HG03045 (cell line): ENCODE results near the gene TNS2.

ENCODE experiments used
- ATAC-seq: cut with Tn5 transposase; IDR thresholded peaks from one replicate; pipeline ENCODE4 v1.9.1; 2021; ENCODE audit warnings: mild to moderate bottlenecking, moderate library complexity; ENCODE audit not compliant: unreplicated experiment

Gene TNS2

DNA sequence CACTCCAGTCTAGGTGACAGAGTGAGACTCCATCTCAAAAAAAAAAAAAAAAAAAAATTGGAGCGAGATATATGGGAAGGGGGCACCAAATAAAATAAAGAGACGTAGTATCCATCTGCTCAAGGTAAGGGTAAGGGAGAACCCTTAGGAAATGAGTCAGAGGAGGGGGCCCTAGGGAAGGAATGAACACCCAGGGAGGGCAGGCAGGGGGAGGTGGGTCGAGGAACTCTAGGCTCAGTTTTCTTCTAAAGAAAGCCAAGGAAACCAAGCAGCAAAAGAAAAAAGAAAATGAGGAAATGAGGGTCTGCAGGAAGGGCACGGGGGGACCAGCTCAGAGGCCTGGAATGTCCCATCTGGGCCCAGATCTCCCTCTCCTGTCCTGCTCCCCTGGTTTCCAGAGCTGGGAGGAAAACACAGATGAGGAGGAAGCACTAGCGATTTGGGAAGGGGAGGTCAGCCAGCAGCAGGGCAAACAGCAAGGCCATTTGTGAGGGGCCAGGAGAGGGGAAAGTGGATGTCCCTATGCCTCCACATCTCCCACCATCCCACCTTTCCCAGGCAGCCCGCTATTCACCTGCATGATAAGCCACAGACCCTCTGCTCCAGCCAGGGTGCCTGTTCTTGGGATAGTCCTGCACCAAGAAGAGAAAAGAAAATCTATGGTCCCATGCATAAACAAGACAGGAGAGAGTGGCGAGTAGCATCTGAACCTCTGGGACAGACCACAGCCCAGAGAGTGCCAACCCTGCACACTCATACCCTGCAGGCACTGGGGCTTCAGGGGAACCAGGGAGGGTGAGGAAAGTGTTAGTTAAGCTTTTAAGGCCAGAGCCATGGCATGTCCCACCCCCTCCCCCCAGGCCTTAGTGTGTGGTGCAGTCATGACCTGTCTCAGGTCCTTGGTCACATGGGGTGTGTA, 17.5 kb downstream of the TNS2 start:
- ATAC-seq: no peak

DNA sequence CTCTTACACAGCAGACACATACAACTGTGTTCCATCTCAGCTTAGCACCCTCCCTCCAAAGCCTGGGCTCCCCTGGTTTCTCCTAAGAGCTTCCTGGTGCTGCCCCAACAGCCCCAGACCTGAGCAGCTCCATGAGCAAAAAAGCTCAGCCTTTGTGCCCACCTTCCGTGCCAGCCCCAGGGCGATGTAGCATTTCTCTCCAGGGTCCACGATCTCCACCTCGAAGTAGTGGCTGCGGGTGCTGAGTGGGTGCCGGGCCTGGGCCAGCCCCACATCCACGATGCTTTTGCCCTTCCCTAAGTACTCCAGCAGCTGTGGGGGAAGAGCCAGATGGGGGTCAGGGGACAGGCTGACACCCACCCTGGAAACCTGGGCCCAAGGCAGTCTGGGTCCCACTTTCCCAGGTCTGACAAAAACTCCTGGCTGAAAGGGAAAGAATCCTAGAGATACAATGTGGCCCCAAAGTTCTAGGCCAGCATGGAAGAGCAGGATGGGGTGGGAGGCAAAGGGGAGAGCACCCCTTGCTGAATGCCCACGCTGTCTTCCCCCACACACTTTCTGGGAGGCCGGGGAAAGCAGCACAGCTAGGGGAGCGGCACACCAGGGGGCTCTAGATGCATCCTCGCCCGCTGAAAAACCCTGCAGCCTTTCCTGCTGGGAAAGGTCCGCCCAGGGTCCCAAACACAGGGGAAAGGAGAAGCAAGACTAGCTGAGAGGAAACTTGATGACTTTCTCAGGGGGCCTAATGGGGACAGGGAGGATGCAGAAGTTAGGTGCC, 18.3 kb downstream of the TNS2 start:
- no peak for ATAC-seq

DNA sequence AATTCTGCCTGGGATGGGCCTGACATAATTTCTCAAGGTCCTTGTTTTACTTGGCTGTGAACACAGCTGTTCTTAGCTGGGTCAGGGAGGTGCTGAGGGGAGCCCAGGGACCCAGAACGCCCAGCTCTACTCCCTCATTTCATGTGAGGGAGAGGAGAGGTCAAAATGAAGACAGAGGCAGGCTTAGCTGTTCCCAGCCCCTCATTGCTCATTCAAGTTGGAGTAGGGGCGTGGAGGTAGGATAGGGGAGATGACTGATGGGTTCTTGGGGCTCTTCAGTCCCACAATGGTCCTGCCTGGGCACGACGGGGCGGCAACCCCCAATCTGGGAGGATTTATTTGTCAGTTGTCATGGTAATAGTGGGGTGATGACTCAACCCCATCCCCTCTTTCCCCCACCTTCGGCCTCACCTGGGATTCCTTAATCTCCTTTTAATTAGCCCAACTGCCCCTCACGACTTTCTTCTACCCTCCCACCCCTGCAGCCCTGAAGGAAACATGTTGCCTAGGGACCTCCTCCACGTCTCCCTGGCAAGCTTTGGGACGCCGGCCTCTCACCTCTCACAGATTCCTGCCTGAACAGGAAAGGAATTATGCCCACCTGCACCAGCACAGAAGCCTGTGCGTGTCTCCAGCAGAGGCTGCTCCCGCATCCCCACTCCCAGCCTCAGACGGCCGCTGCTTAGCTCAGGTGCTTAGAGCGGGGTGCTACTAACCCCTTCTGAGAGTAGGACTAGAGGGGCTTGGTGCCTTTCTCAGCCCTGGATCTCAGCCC, 19.1 kb downstream of the TNS2 start:
- no peak for ATAC-seq

DNA sequence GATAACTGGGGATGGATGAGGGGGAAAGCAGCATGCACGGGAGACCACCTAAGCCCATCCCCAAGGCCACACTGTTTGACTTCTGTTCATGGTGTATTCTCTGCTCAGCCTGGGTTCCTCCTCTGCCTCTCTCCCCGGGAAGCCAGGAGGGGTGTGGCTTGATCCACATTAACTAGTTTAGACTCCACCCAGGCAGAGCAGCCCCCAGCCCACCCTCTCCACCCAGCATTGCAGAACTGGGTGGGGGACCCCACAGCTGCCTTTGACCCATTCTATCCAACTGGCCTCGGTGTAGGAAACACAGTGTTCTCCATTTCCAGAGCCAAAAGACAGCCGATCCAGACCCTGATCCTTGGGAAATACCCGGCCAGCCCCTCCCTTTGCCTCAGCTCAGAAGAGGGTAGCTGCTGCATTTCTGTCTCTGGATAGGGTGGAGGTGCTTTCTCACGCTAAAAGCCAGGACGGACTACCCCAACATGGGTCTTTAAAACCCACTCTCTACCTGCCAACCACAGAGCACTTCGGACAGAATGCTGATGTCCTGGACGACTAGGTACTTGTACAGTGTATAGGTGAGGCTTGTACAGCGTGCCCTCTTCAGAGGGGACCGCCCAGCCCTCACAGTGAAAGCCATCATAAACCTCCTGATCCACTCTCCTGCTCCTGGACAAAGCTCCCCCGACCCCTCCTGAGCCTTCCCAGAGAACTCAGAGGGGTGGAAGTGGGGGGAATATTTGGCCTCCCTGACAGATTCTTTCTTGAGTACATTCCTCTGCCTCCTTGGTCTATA, 20.0 kb downstream of the TNS2 start:
- ATAC-seq: no peak

DNA sequence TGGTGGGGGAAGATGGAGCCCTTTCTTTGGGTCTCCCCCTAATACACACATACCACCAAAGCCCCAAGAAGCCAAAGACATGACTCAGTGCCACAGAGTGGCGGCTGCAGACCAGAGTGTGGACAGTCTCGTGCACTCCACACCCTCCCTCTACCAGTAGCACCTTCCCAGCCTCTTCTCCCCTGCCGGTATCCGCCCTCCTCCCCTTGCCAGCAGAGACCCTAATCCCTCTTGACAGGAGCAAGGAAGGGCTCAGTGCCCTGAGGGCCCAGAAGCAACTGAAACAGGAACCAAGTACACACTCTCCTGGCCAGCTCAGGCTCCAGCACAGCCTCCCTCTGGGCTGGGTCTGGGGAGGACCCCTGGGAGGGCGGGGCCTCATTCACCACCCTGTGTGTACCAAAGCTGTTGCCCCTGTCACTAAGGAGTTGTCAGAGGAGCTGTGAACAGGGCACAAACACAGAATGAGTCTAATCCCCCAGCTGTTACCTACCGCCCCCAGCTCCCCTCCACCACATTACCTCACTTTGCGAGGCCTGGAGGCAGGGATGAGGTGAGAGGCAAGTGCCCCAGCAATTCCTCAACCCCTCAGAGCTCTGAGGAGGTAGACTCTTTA, 21.1 kb downstream of the TNS2 start:
- no peak for ATAC-seq

DNA sequence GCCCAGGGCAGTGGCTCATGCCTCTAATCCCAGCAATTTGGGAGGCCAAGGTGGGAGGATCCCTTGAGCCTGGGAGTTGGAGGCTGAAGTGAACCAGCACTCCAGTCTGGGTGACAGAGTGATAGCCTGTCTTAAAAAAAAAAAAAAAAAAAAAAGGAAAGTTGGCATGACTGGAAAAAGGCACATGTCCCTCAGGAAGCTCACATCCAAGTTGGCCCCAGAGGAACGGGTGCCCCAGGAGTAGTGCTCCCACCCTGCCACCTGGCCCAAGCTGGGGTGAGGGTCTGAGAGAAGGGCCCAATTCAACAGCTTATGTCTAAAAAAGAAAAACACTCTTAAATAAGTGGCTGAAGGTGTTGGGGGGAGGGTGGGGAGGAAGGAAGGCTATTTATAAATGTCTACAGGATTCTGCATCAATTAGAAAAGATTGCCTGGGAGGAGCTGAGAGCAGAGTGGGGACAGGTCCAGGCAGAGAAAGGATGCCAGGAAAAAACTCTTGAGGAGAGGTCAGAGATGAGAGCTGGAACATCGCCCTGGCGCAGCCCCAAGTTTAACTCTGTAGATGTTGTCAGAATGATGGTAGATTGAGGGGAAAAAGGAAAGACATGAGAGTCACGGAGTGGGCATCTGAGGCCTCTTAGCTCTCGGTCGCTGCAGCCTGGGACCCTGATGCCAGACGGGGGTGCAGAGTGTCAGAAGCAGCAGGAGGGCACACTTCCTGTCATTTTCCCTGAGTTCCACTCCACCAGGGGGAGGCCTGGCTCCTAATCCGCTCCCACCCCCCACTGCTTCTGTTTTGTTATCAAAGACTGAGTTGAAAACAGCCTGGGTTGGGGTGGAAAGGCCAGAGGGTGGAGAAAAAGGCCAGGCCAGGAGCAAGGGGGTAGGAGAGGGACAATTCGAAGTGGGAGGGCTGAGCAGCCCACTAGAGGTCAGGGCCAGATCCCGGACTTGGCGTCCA, 22.0 kb downstream of the TNS2 start:
- no peak for ATAC-seq

DNA sequence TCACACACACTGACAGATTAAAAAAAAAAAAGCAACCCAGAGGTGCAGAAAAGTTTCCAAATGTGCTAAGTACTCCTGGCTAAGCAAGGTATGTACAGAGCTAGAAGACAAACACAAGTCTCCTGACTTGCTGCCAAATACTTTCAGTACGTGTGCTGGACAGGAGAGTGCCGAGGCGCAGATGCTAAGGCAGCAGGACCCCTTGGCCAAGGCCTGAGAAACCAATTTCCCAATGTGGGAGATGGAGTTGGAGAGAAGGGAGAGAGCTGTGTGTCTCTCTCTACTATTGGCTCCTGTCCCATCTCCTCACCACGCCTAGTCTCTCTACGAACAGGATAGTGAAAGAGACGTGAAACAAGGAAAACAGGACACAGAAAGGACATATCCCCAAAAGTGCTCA, 24.0 kb downstream of the TNS2 start:
- ATAC-seq: no peak

DNA sequence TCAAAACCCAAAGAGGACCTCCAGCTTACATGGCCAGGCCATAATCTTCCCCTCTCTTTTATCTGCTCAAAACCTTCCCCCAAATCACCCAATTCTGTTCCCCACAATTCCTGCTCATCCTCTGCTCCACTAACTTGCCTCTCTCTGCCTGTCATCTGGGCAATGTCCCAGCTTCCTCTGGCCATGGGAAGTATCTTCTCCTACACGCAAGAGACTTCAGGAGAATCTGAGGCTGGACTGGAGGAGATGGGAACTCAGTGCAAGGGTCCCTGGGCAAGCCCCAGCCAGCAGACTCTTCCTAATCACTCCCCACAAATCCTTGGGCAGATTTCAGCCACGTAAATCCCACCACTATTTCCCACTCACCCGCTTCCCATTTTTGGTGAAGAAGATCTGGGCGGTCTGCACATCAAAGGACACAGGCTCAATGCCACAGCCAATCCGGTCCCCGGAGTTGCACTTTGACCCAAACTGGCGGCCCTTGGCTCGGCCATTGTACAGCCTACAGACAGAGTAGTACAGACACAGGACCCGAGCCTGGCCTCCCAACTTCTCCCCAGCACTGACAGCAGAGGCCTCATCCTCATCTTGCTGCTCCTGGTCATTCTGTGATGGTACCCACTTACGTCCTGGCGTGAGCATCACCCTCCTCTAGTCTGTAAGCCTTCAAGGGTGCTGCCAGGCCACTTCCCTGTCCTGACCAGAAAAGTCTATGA, 24.6 kb downstream of the TNS2 start:
- no peak for ATAC-seq

DNA sequence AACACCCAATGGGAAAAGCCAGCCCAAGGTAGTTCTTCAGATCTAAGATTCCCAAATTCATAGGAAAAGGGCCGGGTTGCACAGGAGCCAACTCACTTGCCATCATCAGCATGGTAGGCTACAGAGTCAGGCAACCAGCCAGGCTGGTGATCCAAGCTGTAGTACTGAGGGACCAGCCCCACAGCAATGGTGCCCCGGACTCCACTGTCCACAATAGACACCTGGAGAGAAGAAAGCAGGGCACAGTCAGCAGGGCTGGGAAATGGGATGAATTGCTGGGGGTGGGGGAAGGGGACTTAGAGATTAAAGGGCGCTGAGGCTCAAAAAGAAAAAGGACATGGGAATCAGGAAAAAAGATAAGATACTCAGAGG, 25.1 kb downstream of the TNS2 start:
- ATAC-seq: no peak

DNA sequence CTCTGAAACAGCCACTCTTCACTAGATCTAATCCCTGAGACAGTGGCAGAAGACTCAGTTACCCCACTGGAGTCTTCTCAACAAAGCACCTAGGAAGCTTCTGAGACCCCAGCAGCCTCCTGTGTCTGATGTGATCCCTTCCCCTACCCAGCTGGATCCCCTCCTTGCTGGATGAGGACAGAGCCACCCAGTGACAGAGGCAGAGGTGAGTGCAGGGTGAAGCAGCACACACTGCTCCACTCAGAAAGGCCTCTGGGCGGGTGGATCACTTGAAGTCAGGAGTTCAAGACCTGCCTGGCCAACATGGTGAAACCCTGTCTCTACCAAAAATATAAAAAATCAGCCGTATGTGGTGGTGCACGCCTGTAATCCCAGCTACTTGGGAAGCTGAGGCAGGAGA, 26.6 kb downstream of the TNS2 start:
- no peak for ATAC-seq

DNA sequence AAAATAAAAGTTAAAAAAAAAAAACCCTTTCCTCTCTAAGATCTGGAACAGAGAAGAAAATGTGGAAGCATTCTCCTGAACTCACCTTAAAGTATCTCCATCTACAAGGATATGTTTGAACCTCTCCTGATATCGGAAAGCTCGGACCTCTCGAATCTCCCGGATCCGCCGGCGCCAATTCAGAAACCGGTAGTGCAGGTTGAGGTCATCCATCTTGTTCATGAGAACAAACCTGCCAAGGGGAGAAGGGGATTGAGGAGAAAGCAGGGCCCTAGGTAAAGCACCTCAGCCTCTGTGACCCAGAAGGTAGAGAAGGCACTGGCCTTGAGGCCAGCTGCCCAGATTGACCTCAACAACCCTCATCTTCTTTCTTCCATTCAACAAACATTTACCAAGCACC, 27.2 kb downstream of the TNS2 start:
- ATAC-seq: no peak

DNA sequence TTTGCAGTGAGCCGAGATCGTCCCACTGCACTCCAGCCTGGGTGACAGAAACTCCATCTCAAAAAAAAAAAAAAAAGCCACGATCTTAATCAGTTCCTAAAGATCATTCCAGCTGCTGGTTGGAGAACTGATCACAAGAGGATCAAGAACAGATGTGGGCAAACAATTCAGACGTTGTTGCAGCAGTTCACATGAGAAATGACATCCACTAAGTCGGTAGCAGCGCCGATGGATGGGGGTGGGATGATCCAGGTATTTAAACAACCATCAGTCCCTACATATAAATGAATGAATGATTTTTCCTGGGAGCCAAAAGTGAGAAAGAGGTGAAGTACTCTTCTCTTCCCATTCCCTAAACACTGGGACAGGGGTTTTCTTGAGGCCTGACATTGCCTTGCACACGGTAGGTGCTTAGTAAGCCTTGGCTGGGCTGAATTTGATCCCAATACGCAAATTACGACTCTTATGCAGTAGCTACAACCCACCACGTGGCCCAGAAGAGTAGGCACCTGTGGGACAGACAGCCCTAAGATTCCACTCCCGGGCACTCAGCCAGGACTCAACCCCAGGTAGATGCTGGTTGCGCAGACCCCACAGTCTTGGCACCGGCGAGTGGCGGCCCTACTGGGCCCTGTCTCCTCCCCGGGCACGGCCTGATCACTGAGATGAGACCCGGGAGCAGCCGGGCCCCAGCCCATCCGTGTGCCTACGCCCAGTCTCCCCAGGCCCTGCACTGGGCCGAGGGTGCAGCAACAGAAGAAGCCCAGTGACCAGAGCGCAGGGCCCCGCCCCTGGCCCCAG, 28.8 kb downstream of the TNS2 start:
- peak; percentile 26 for ATAC-seq

DNA sequence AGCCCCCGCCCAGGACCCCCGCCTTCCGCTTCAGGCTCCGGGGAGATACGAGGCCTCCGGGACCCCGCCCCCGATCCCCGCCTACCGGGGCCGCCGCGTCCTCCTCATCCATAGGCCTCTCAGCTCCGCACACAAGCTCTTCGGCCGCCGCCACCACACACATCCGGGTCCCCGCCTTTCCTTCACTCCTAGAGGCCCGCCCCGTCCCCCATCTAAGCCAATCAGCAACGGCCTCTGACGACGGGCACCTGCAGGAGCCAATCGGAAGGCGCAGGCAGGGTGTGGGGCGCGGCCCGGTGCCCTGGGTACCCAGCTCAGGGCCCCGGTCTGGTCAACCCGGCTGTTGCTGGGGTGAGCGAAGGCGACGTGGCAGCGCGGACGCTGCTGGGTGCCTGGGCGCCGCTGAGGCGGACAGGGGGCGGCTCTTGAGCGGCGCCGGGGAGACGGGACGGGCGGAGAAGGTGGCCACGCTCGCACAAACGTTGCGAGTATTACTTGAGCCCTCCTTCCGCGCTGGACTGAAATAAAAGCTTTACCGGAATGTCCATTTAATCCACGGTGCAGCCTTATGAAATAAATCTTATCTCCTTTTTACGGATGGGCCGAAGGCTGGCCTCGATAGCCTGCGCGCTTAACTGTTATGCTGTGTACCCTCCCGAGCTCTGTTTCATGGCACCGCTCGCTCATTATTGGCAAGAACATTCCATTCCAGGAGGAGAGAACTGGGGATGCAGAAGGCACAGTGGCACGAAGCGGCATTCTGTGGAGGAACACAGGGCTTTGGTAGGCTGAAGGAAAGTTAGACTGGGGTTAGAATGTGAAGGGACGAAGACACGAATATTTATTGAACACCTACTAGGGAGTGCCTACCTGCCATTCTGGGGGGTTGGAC, 29.6 kb downstream of the TNS2 start, which contains the start of gene SPRYD3:
SPRYD3 (minus strand) TSS at position 165 of the 892 bp plus-strand sequence; CDS start at position 108, 57 bp downstream.
- ATAC-seq: peak; percentile 97

DNA sequence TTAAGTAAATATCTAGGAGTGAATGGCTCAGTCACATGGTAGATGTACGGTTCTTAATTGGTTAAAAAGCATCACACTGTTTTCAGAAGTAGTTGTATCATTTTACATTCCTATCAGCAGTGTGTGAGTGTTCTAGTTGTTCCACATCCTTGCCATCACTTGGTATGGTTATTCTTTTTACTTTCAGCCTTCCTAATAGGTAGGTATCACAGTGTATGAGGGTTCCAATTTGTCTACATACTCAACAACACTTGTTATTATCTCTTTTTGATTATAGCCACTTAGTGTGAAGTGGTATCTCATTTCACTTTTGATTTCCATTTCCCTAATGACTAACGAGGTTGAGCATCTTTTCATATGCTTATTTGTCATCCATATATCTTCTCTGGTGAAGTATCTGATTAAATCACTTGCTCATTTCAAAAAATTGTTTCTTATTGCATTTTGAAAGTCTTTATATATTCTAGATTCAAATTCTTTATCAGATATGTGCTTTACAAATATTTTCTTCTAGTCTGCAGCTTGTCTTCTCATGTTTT, 32.8 kb downstream of the TNS2 start:
- no peak for ATAC-seq

DNA sequence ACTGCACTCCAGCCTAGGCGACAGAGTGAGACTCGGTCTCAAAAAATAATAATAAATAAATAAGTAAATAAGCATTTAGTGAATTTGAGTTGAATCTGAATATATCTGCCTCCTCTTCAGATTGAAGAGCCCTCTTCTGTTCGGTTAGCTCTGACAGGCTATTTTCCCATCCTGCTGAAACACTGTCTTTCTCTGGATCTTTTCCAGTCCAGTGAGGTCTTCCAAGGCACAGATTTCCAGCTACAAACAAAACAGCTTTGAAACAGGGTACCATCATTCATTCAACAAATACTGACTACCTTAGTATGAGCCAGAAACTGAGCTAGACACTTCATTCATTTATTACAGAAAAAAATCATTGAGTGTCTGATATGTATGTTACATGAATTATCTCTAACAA, 36.5 kb downstream of the TNS2 start:
- ATAC-seq: no peak

DNA sequence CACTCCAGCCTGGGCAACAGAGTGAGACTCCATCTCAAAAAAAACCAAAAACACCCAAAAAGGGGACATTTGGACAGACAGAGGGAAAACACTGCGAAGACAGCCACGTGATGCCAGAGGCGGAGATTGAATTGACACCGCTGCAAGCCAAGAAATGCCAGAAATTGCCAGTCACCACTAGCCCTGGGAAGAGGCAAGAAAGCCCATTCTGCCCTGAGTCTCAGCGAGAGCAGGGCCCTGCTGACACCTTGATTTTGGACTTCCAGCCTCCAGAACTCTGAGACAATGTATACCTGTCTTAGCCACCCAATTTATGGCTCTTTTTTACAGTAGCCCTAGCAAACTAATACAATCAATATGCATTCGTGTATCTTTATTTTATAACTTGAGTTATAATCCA, 40.2 kb downstream of the TNS2 start:
- ATAC-seq: no peak
